ENCODE measurements around the gene MPZL1.

The MPZL1 gene

GRCh38 chr1:167752219-167752985 lies 30.6 kb downstream of the MPZL1 start:
- DNase-seq: no peak

GRCh38 chr1:167755654-167756053 lies 33.9 kb downstream of the MPZL1 start:
- no peak for DNase-seq

- DNase-seq: no peak
These were observed 35.1 kb downstream of the MPZL1 start for GRCh38 chr1:167756730-167757405.

- DNase-seq: no peak
These were observed 35.9 kb downstream of the MPZL1 start for GRCh38 chr1:167757433-167758309.

- no peak for DNase-seq
These were observed 39.6 kb downstream of the MPZL1 start for GRCh38 chr1:167761400-167761799.

GRCh38 chr1:167762061-167762746 lies 40.4 kb downstream of the MPZL1 start:
- DNase-seq: no peak

GRCh38 chr1:167763525-167764220 lies 41.9 kb downstream of the MPZL1 start:
- no peak for DNase-seq

- DNase-seq: no peak
These were observed 42.9 kb downstream of the MPZL1 start for GRCh38 chr1:167764458-167765330.

GRCh38 chr1:167765496-167765895 lies 43.7 kb downstream of the MPZL1 start:
- no peak for DNase-seq

GRCh38 chr1:167766538-167766937 lies 44.8 kb downstream of the MPZL1 start:
- no peak for DNase-seq

- DNase-seq: no peak
These were observed 46.0 kb downstream of the MPZL1 start for GRCh38 chr1:167767761-167768160.

- no peak for DNase-seq
These were observed 48.3 kb downstream of the MPZL1 start for GRCh38 chr1:167770127-167770526.

- no peak for DNase-seq
These were observed 50.7 kb downstream of the MPZL1 start for GRCh38 chr1:167772436-167772835.

GRCh38 chr1:167773516-167773915 lies 51.7 kb downstream of the MPZL1 start:
- no peak for DNase-seq

GRCh38 chr1:167774710-167775109 lies 52.9 kb downstream of the MPZL1 start:
- DNase-seq: no peak

- DNase-seq: no peak
These were observed 53.4 kb downstream of the MPZL1 start for GRCh38 chr1:167775178-167775577.

- no peak for DNase-seq
These were observed 54.4 kb downstream of the MPZL1 start for GRCh38 chr1:167776151-167776550.

- DNase-seq: no peak
These were observed 55.0 kb downstream of the MPZL1 start for GRCh38 chr1:167776616-167777268.

- DNase-seq: no peak
These were observed 55.5 kb downstream of the MPZL1 start for GRCh38 chr1:167777269-167777650.

GRCh38 chr1:167781558-167781957 lies 59.8 kb downstream of the MPZL1 start:
- no peak for DNase-seq

GRCh38 chr1:167782946-167783345 lies 61.2 kb downstream of the MPZL1 start:
- DNase-seq: no peak
